SU-DHL-6 (cell line): Measurements from ENCODE around the gene MAML2.

Experiments used
- CTCF ChIP-seq: fragments of 200-600 bp; sonication (generic); IDR thresholded peaks from one replicate; pipeline ENCODE4 v1.5.1; 2017; ENCODE audit warnings: antibody characterized with exemption, mild to moderate bottlenecking, low read length, moderate library complexity; ENCODE audit not compliant: insufficient read depth, poor library complexity, severe bottlenecking
- EZH2phosphoT487 ChIP-seq: fragments of 200-600 bp; sonication (generic), shearing (Covaris generic); conservative IDR thresholded peaks from 2 replicates; pipeline ENCODE4 v1.6.1; 2018; ENCODE audit warnings: mild to moderate bottlenecking, antibody characterized with exemption, low read length, moderate library complexity, mixed read lengths

- TF ChIP-seq CTCF: no peak
- no peak for TF ChIP-seq EZH2phosphoT487
Measured at GRCh38 chr11:96260067-96260511, 82.9 kb downstream of the MAML2 start.
